NCI-H69 (cell line): ENCODE results near the gene C3orf62.
A peak's percentile ranks its signal among the peaks of the same experiment; 100 is the strongest.

ENCODE experiments used
- DNase-seq: peaks from one replicate; lab custom pipeline; 2025; lab: John Stamatoyannopoulos, UW

C3orf62 gene

GRCh38 chr3:49276475-49277382 is at the start of gene C3orf62:
Gene C3orf62 (minus strand): TSS chr3:49277232. CDS start chr3:49276872, 360 bp downstream.
- DNase-seq: peak; percentile 88

GRCh38 chr3:49324768-49325167 is 47.7 kb upstream of the C3orf62 start:
- no peak for DNase-seq

GRCh38 chr3:49316696-49317457 is 39.8 kb upstream of the C3orf62 start:
- DNase-seq: no peak

GRCh38 chr3:49313896-49314688 is 37.1 kb upstream of the C3orf62 start:
- no peak for DNase-seq

GRCh38 chr3:49311283-49311682 is 34.3 kb upstream of the C3orf62 start:
- no peak for DNase-seq

- no peak for DNase-seq
Observed at GRCh38 chr3:49310677-49311076, 33.6 kb upstream of the C3orf62 start.

GRCh38 chr3:49305608-49306007 is 28.6 kb upstream of the C3orf62 start:
- DNase-seq: no peak

GRCh38 chr3:49302613-49303012 is 25.6 kb upstream of the C3orf62 start:
- DNase-seq: no peak

- DNase-seq: no peak
Observed at GRCh38 chr3:49300595-49300994, 23.6 kb upstream of the C3orf62 start.

GRCh38 chr3:49298511-49298910 is 21.5 kb upstream of the C3orf62 start:
- DNase-seq: no peak

- no peak for DNase-seq
Observed at GRCh38 chr3:49296781-49297411, 19.9 kb upstream of the C3orf62 start.

GRCh38 chr3:49295489-49296058 is 18.5 kb upstream of the C3orf62 start:
- peak; percentile 39 for DNase-seq

- no peak for DNase-seq
Observed at GRCh38 chr3:49294343-49294742, 17.3 kb upstream of the C3orf62 start.

GRCh38 chr3:49283997-49284396 is 7.0 kb upstream of the C3orf62 start:
- DNase-seq: no peak

- no peak for DNase-seq
Observed at GRCh38 chr3:49279376-49279775, 2.3 kb upstream of the C3orf62 start.

- no peak for DNase-seq
Observed at GRCh38 chr3:49278548-49278947, 1.5 kb upstream of the C3orf62 start.

- DNase-seq: no peak
Observed at GRCh38 chr3:49277383-49277775, 347 bp upstream of the C3orf62 start.

GRCh38 chr3:49273825-49274532 is 3.1 kb downstream of the C3orf62 start:
- DNase-seq: no peak

GRCh38 chr3:49271047-49271446 is 6.0 kb downstream of the C3orf62 start:
- no peak for DNase-seq

- no peak for DNase-seq
Observed at GRCh38 chr3:49270156-49270500, 6.9 kb downstream of the C3orf62 start.
